Activated CD8-positive, alpha-beta memory T cell treated with anti-CD3 and anti-CD28 coated beads, Interleukin-2, amount 50 U/mL, for 1 hour (primary cell): ENCODE measurements around the gene MCHR2.
"Not testable (repeated sequence)": the region's sequence is repeated elsewhere in the genome, so short reads cannot be mapped to it uniquely, and the experiment has no call there.

Source experiments
- DNase-seq: peaks from one replicate; pipeline ENCODE4 v3.0.0-alpha.2; 2020; ENCODE audit errors: extremely low read depth

MCHR2 gene

GRCh38 chr6:99993533-99994251 lies at the start of gene MCHR2:
TSS of gene MCHR2 (minus strand) at chr6:99994223. CDS start at chr6:99956147, 38,076 bp downstream.
- no peak for DNase-seq

GRCh38 chr6:100038546-100038945 lies 44.5 kb upstream of the MCHR2 start:
- not testable (repeated sequence) for DNase-seq

GRCh38 chr6:100035873-100036653 lies 42.0 kb upstream of the MCHR2 start:
- no peak for DNase-seq

DNA sequence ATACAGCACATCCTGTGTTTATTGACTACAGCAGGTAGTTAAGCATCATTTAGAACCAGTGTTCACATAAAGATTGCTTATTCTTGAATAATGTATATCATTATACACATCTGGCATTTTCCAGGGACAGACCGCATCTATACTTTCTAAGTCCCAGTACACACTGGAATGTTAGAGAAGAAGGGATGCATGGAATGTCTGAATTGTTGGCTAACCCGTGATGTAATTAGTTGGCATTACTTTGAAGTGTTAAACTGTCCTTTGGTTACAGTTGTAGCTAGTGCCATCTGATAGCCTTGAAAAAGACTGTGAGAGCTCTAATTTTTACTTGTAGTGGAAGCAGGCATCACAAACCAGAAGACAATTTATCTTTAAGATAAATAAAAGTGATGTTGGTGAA lies 29.8 kb upstream of the MCHR2 start:
- no peak for DNase-seq

GRCh38 chr6:100022847-100023246 lies 28.8 kb upstream of the MCHR2 start:
- no peak for DNase-seq

DNA sequence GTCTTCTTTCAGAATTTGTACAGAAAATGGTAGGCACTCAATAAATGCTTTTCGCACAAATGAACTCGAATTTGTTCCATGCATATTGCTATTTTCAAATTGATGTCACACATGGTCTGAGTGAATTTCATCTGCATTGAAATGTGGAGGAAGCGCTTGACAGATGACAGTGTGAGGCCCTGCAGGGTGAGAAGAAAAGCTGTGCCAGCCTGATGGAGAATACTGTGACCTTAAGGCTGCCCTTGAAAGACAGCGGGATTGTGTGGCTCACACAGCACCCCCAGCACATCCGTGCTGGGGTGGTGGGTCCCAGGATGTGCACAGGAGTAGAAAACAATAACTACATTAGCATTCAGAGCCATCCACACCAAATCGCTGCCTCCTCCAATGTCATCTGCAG lies 14.8 kb upstream of the MCHR2 start:
- DNase-seq: no peak

DNA sequence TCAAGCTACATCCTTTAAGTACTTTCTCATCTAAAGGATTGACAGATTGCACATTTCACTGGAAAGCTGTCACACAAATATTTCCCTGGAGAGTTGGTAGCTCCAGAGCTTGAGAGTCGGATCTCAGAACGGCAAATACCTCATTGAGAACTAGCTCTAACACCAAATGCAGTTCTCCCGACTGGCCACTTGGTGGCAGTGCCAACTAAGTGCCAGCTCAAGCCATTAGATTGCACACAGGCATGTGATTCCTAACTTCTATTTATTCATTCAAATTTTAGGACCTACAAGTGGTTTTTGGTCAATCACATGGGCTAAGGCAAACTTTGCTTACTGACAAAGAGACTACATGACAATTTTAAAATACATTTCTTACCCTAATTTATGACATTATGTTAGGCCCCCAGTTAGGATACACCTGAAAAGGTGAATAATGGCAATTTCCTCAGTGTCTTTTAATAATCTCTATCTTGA lies 7.9 kb upstream of the MCHR2 start:
- no peak for DNase-seq

- DNase-seq: no peak
Measured at GRCh38 chr6:99997141-99997540, 3.1 kb upstream of the MCHR2 start.

GRCh38 chr6:99995916-99996315 lies 1.9 kb upstream of the MCHR2 start:
- DNase-seq: no peak

DNA sequence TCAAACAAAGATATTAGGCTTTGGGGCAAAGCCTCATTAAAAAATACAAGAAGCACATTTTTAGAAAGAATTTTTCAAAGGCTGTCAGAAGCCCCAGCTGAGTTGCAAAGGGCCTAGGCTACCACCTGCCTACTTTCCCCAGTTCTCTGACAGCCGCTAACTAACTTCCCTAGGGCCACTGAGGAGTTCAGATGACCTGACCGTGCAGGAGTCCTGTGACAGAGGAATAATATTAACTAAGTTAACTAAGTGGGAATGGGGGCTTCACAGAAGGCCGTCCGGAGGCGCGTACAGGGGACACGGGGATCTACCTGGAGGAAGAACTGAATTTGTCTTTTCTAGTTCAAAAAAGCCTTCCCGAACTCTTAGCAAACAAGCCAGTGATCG lies 884 bp downstream of the MCHR2 start:
- no peak for DNase-seq

DNA sequence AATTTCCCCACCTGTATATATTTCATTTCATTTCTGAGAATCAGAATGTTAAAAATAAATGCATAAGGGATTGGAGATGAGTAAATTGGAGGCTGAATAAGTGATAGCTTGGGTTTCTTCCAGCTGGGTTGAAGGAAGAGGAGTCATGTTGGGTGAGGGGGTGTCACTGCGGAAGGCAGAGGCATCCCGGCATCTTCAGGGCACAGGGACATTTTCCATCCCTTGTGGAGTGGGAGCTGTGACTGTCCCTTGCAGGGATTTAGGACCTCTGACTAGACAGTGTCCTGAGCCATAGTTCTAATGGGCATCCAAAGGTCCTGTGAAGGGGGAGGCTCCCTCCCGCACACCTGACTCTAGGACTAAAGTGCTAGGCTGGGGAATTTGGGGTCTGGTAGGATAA lies 2.1 kb downstream of the MCHR2 start:
- no peak for DNase-seq

DNA sequence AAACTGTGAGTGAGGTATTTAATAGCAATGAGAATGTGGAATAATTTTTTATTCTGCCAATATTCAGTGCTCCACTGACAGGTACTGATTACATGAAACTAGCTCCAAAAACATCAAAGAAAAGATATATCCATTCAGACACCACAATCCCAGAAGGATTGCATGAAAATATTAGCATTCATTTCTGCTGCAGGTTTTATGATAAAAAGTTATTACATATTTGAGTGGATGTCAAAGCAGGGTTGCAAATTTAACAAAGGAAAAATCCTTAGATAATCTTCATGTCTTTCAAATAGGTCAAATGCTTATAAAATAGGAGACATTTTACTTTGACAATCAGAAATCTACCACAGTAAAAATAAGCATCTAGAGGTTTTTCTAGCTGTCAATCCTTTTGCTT lies 13.3 kb downstream of the MCHR2 start:
- DNase-seq: no peak

- no peak for DNase-seq
Measured at GRCh38 chr6:99979953-99980352, 14.1 kb downstream of the MCHR2 start.

- DNase-seq: no peak
Measured at GRCh38 chr6:99967052-99967451, 27.0 kb downstream of the MCHR2 start.

- no peak for DNase-seq
Measured at GRCh38 chr6:99960027-99960426, 34.0 kb downstream of the MCHR2 start.

- DNase-seq: no peak
Measured at GRCh38 chr6:99951016-99951805, 42.8 kb downstream of the MCHR2 start.

DNA sequence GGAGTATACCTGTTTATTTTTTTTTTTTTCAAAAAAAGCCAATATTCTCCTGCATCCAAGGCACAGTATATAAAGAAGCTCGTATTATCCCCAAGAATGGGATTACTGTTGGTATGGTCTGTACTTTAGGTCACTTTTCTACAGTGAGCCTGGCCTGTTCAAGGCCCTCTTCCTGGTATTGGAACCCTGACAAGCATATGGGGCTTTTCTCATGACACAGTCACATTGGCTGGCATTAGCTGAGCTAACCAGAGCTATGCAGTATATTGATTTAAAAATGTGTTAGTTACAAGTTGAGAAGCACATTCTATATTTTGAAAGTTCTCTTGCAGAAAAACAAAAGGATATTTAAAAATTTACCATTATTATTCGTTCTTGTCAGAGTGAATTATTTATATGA lies 48.0 kb downstream of the MCHR2 start:
- DNase-seq: no peak

DNA sequence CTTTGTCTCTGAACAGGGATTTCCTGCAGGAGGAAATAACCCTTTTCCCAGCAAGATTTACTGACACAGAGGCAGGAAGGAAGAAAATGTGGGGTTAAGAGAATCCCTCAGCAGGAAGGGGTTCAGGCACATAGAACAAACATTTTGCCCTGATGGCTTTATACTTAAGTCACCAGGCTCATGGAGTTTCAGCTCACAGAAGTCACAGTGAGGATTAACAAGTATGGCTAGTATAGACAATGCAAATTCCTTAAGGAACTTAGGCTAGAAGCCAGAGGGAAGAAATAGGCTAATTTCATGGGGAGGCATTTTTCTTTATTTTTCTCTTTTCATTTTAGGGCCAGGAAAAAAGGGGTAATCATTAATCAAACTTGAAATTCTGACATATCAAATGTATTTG lies 50.2 kb downstream of the MCHR2 start:
- DNase-seq: no peak

DNA sequence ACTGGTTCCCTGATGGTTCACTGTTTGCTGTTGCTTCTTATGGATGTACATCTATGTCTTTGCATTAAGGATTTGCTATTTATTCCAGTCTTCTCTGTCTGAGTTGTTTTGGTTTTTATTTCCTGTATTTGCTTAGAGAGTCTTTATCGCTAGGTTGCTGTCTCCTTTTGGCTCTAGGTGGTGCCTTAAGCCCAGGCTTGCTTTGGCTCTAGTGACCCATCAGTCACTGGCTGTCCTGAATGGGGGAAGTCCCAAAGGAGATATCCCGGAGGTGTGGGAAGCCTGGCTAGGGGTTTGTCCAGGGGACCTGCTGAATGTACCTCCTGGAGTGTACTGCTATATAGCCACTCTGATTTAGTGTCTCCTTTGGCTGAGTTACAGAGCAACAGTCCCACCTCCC lies 53.4 kb downstream of the MCHR2 start:
- DNase-seq: no peak

GRCh38 chr6:99933129-99933528 lies 60.9 kb downstream of the MCHR2 start:
- DNase-seq: no peak

DNA sequence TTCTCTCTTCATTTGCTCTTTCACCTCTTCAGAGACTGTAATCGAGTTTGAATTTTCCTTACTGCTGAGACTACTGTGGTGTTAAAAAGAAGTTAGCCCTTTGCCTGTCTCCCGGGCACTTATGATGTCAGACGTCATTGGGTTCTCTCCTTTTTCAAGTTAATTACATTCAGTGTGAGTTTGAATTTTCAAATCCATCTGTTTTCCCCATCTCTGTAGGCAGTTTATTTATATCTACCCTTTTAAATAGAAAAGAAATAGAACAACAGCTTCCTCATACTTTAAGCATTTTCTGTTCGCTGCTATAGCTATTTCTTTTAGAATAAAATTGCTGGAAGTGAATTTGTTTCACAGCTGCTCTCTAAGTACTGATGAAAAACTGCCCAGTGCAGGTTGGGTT lies 81.4 kb downstream of the MCHR2 start:
- DNase-seq: no peak
